Measurements from ENCODE around the gene DOCK4.

DOCK4 gene

DNA sequence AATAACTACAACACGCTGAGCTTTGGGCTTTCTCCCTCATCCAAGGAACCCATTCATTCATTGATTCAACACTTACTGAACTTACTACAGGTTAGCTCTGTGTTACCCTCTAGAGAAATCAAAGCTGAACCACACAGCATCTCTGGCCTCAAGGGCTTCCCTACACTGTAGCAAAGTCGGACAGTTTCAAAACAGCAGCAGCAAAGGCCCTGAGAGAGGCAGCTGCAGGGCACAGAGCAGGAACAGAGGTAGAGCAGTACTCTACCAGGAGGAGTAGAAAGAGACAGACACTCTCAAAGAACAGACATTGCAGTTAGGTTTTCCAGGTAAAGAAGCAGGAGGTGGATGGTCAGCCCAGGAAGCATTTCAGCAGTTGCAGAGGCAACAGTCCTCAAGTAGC, 16.1 kb downstream of the DOCK4 start:
- DNase-seq, result no peak

DNA sequence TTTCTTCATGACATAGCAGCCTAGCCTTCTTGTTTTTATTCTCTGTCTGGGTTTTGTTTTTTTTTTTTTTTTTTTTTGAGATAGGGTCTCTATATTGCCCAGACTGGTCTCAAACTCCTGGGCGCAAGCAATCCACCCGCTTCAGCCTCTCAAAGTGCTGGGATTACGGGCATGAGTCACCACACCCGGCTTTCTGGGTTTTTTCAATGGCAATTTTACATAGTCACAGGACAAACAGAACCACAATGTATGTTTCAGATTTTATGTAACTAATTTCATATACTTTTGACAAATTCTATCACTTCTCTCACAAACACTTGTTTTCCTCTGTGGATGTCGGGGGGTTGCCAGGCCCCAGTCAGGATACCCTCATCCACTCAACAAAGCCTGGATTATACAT, 16.5 kb downstream of the DOCK4 start:
- no peak for DNase-seq

DNA sequence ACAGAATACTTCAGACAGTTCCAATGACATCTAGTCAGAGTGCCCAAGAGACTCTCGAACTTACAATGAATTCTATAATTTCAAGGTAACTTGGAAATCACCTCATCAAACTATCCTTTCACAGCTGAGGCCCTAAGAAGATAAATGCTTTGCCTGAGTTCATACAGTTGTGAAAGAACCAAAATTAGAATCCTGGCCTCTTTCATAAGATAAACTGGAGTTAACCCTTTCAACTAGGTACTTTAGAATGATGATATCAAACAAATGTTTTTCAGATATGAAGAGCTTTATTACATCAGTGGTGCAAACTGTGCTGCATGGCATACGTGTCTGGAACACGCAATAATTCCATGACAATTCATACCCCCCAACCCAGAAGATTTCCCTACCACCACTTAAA, 17.9 kb downstream of the DOCK4 start:
- DNase-seq, result no peak

DNA sequence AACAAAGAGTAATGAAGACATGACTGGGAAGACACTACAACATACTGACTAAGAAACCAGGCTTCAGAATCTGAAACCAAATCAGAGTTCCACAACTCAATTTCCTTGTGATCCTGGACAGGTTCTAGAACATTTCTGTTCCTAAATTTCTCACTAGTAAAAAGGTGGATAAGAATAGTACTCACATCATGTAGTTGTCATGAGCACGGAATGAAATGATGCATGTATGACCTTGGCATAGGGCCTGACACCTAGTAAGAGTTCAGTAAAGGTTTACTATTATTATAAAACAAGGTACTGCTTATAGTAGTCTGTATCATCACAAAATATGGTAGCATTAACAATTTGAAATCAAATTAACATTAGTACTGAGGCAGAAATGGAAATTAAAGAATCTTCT, 19.9 kb downstream of the DOCK4 start:
- DNase-seq, result no peak

DNA sequence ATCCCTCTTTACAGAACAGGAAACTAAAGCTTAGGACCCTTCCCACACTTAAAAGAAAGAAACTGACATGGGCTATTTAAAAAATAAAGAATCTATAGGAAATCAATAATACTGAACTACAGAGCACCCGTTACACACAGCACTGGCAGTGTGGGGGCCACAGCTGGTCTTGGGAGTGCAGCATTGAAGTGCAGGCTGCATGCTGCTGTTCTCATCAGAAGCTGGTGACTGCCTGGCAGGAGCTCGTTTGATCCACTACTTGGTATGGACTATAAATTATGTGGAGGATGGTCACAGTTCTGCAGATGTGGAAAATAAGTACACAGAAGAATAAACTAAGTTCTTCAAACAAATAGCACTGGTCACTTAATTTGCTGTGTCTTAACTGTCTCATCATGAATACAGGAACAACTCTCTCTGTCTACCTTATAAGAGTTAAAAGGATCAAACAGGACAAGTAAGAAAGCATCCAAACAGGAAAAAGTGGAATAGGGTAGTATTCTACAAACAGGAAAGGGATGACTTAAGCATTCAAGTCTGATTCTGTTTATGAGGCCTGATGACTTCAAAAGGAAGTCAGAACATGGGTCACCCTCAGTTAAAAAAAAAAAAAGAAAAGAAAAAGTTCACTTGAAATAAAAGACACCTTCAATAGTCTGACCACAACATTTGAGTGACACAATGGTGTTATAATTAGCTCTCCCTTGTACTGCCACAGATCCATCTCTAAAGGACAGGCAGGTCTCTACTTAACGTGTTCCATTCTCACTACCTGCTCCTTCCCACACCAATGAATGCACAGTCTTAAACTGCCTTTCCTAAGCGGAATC, 21.0 kb downstream of the DOCK4 start:
- DNase-seq, result no peak

DNA sequence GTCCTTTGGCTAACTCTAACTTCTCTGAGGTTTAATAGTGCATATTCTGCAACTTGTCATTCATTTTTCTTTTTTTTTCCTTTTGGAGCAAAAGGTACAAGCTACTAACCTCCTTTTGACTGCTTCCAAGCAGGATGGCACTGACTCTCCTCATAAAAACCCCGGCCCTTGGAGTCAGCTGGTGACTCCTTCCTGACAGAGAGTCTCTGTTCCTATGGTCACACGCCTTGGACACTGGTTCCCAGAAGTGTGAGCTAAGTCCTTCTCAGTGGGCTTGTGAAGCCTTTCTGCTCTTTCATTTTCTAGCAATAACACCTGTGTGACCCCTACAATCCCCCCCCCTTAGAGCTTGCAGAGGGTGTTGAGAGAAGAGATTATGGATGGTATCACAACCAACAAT, 21.7 kb downstream of the DOCK4 start:
- no peak for DNase-seq

DNA sequence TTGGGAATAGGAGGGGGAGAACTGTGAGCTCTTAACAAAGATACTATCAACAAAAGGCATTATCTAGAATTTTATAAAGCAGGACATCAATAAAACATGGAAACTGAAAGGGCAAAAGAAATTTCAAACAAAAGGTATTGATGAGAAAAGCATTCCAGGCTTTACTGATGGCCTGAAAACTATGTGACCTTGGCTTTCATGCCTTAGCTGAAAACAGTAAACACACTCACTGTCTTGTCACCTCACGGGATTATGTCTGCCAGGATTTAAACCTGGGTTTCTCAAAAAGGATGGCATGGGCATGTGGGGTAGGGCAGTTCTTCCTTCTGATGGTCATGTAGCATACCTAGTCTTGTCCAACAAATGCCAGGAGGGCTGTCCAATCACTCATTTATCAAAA, 22.9 kb downstream of the DOCK4 start:
- no peak for DNase-seq

DNA sequence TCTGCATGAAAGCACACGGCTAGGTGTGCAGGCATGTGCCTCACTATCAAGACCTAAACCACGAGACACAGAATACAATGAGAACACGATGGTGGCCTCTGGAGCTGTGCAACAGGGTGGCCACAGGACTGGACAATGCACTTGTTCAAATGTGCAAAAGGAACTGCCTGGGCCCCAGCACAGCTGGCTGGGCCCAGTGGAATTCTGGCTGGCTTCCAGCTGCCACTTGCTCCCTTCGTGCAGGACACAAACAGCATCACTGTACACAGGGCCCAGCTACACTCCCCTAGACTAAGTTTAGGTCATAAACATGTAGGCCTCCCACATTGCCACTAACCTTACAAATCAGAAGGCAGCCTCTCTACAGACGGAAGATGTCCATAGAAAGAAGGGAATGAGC, 23.4 kb downstream of the DOCK4 start:
- no peak for DNase-seq

DNA sequence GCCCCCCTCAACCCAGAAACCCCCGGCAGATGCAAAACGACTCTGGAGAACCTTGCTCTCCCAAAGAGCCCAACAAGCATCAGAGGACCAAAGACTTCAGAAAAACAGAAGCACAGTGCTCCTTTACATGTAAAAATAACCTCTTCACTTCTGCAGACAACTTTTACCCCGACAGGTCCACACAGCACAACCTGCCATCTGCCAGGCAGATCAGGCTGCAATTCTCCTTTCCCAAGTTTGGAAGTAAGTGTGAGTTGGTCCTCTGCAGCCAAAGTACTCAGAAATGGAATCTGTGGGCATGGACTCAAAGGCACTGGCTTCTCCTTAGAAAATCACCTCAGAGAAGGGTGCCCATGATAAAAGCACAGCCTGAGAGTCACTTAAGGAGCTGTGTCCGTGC, 26.0 kb downstream of the DOCK4 start:
- DNase-seq, result no peak

DNA sequence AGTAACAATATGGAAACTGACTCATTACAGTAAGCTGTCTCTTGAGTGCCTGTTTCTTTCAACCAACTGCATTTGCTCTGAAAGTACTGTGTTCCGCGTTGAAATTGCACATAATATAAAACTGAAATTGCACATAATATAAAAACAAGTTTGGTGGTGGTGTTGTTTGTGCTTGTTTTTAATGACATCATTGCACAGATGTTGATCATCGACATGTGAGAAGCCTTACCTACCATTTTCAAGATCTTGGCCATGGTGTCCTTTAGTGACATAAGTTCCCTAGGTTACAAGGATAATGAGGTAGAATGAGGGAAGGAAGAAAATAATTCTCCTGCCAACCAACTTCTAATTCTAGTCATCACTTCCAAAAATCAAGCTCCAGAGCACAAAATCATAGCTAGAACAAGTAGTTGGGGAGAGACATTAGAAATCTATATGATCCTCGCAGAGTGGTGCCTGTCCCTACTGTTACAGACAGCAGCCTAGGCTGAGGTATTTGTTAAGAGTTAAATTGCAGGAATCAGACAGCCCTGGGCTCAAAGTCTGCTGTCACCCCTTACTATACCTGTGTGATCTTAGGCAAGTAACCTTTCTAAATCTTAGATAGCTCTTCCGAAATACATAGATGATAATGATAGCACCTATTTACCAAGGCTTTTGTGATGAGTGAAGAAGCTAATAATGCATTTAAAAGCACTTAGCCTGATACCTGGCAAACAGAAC, 29.3 kb downstream of the DOCK4 start:
- no peak for DNase-seq

DNA sequence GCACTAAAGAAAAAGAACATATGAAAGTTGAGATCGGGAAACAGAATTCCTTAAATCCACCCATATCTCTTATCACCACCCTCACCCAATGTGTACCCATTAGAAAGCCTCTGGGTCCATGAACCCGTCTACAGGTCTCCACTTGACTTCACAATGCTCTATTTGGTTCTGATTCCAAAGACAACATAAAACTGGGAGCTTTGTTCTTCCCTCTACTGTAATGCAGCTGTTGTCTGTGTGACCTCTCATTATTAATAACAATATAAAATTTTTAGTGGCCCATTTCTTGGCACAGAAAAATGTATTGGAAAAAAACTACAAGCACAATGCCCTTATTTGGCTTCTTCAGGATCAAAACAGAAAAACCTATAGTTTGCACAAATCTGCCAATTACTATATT, 30.0 kb downstream of the DOCK4 start:
- no peak for DNase-seq

DNA sequence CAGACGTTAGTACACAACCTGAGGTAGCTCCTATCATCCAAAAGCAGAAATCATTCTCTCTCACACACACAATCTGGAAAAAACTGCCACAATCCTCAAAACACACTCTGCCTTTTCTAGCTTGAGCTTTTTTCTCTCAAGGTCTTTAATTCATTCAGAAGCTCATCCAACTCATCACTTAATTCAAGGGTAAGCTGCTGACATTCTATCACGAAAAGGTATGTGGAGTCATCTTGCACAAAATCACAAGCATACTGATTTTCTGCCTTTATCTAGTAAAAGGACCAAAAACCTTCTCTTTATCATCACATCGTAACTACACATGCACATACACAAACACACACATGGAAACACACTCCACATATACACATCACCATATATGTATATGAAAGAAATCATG, 32.0 kb downstream of the DOCK4 start:
- DNase-seq, result no peak

DNA sequence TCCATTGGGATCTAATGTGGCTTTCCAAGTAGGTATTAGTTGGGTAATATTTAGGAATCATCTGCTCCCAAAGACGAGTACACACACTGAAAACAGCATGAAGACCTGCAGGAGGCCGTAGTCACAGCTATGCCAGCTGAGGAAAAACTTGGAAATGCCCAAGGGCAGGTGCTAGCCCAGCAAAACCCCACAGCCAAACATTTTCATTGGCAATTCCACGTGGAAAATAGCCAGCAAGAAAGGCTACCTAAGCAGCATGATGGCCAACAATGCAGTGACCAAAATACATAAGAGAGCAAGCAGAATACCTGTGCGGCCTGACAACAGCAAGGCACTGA, 32.7 kb downstream of the DOCK4 start:
- DNase-seq, result no peak

DNA sequence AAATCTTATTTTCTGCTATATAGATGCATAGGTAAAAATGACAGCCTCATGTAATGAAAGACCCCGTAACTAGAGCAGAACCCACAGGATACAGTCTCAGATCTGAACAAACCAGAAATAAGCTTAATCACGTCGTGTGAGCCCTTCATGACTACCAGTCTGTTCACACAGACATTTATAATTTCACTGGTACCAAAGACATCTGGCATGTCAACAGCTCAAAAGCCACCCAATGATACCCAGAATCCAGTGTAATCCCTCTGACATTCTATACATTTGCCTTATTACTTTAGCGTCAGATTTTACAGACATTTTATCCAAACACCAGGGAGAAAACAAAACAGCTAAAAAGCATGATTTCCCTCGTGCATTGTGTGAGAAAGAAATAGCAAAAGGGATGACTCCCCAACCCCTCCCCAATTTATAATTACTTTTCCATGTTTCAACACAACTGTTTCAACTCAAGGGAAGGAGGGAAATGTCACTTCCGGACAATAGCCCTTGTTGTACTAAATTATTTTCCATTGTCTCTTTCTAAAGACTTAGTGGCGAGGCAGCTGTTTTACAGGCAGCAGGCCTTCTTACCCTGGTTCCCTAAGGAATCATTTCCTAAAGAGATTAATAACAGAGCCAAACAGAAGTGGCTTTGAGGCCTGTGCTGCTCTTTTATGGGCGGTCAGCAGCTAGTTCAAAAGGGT, 33.2 kb downstream of the DOCK4 start:
- DNase-seq, result no peak

DNA sequence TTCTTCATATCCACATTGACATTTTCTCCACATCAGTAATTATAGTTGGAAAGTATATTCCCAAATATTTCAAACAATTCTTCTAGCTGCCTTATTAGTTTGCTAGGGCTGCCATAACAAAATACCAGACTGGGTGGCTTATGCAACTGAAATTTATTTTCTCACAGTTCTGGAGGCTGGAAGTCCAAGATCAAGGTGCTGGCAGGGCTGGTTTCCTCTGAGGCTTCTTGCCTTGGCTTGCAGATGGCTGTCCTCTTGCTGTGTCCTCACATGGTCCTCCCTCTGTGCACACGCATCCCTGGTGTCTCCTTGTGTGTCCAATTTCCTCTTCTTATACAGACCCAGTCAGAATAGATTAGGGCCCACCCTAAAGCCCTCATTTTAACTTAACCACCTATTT, 34.5 kb downstream of the DOCK4 start:
- DNase-seq, result no peak

DNA sequence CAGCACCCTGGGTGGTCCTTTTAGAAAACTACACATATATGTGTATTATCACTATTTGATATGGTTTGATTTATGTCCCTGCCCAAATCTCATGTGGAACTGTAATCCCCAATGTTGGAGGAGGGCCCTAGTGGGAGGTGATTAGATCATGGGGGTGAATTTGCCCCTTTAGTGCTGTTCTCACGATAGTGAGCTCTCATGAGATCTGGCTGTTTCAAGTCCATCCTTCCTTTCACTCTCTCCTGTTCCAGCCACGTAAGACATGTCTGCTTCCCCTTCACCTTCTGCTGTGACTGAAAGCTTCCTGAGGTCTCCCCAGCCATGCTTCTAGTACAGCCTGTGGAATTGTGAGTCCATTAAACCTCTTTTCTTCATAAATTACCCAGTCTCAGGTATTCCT, 37.3 kb downstream of the DOCK4 start:
- DNase-seq, result no peak

DNA sequence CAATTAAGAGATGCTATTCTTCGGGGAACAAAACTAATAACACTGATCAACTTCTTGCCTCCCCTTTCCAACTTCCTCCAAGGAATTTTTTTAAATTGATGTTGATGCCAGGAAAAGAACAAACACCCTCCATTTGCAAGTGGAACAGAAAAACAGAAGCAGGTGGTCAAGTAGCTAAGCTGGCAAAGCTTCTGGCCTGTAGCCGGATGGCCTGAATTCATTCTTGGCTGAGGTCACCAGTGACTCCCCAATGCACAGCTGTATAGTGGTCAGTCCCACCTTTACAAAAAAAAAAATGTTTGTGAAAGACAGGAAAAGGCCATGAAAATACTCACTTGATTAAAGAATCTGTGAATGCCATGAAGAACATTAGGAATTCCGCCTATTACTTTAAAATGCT, 39.1 kb downstream of the DOCK4 start:
- no peak for DNase-seq

DNA sequence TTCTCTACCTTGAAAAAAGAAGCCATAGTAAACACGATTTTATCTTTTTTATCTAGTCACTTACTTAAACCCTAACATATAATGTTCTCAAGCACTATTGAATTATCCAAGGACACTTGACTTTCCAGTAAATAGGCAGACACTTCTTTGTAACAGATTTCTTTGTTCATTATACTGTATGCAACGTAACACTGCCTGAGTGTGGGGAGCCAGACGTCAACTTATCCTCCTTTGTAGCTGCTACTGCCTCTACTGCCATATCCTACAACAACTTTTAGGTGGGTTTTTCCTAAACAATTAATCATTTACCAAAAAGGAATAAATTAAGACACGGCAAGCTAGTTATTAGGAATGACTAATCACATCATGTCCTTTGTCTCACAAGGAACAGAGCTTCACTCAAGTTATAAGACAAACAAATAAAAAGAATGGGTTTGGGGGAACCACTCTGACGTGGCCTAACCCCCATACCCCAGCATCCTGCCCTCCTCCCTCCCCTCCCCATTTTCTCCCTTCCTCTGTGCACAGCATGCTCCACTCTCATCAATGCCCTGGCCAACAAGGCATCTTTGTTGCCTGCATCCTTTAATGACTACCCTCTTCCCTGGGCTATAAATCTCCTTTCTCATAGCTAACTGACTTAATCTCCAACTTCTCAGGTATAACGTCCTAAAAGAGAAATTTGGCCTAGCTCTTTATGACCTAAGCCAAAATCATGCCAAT, 43.3 kb downstream of the DOCK4 start:
- no peak for DNase-seq

DNA sequence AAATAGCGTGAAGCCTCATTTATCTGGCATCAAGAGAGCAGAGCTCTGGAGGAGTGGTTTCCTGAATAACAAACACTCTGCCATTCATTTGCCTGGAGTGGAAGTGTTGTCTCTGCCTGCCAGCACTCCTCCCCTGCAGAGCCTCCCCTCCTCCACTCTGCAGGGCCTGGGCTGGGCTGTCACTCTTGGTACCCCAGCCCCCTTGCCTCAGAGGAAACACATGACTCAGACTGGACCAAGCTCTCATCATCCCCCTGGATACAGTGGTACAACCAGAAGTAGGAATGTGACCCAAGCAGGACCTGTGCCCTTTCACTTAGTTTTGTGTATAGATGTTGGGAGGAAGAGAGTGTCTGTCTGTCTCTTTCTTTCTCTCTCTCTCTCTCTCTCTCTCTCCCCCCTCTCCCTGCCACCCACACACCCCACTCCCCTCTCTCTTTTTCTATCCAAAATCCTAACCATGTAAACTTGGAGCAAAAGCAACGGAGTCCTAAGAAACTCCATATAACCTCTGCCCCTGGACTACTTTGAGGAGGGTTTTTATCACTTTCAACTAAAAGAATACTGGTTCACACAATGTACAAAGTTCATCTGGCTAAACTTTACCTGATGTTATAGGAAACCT, 43.9 kb downstream of the DOCK4 start:
- no peak for DNase-seq

DNA sequence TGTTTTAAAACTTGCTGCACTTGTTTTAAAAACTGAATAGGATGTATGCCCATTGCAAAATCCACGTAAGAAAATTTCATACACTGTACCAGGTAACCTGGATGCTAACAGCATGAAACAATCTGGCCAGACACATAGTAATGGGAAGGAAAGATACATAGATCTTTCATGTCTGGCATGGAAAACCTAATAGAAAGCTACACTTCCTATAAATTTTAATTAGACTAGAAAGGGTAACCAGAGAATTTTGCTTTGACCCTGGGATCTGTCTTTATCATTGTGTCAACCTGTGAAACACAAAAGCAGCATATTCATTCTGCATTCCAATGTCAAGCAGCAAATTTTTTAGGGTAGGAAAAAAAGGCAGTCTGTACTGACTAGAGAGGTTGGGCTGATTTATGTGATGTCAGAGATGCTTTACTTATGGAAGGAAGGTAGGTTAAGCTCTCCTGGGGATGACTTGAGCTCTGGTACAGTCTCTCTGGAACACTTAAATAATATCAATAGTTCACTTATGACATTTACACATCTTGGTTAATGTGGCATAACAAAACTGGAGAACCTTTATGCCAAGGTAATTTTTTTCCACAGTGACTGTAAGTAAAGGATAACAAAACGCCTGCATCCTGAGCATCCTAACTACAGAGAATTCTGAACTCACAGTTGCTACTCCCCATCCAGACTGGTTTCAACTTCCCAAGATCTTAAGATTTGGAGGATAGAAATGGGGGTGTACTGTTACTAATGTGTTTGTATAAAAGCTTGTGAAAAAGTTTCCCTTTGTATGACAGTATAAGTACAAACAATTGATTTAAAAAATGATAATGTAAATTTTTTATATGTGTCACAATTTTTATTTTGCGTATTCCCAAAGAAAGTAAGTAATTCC, 44.7 kb downstream of the DOCK4 start:
- no peak for DNase-seq

DNA sequence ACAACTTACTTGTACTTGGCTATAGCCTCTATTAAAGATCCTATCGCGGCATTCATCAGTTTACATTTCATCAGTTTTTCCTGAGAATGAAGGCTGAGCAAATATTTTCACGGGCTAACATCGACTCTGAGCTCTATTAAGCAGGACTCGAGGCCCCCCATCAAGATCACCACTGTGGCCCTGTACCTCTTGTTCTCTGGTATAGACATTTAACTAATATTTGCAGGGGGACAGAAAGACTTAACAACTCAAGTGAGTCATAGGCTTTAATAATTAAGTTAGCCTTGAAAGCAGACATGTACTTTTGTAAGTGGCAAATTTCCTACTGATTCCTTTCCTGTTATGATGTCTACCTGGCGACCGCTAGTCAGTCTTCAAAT, 45.4 kb downstream of the DOCK4 start:
- DNase-seq, result no peak
